IMR-90 (cell line): ENCODE measurements around the gene MRPL38. TPM values are rescaled to one million over a fixed set of nuclear protein-coding genes. Genes with fewer than 3 reads are reported as not detected.

Experiments used
- ATAC-seq: fragments of 200-7000 bp; cut with Tn5 transposase; 2 replicates; pipeline ENCODE4 v1.9.1; 2020; ENCODE audit warnings: low read depth, mild to moderate bottlenecking, moderate library complexity
- BruUV-seq: library from RNA; stranded (reverse); fragments of 400-500 nt; replicated peaks from 2 replicates; lab custom pipeline; 2021; lab: Mats Ljungman, UMichigan
- CTCF ChIA-PET: fragments of 300-600 bp; formaldehyde crosslinking; extraction: SDS; loops from one replicate; lab custom pipeline; 2021; ENCODE audit warnings: antibody characterized with exemption; lab: Yijun Ruan, JAX
- POLR2A ChIA-PET: fragments of 300-600 bp; sonication (Branson Sonifier 250); formaldehyde crosslinking; loops from one replicate; lab custom pipeline; 2022; ENCODE audit warnings: antibody characterized with exemption; ENCODE audit not compliant: unreplicated experiment; lab: Charles Lee
- DNase-seq: peaks from one replicate; pipeline ENCODE4 v3.0.0; 2013
- H2AFZ ChIP-seq: replicated peaks from 2 replicates; pipeline ENCODE3; 2013; ENCODE audit warnings: low read length, mild to moderate bottlenecking; ENCODE audit not compliant: poor library complexity
- H2AK5ac ChIP-seq: 2 replicates; pipeline ENCODE4 v1.6.1; 2013; ENCODE audit warnings: low read depth, low read length, inconsistent platforms
- H2AK9ac ChIP-seq: replicated peaks from 2 replicates; pipeline ENCODE3; 2013; ENCODE audit warnings: mild to moderate bottlenecking, low read depth, low read length, moderate library complexity; ENCODE audit not compliant: poor library complexity
- H2BK120ac ChIP-seq: 2 replicates; pipeline ENCODE4 v1.6.1; 2013; ENCODE audit warnings: low read depth, low read length, inconsistent platforms
- H2BK15ac ChIP-seq: 3 replicates; pipeline ENCODE4 v1.6.1; 2013; ENCODE audit warnings: low read depth, low read length, inconsistent platforms
- H2BK20ac ChIP-seq: 2 replicates; pipeline ENCODE4 v1.6.1; 2013; ENCODE audit warnings: low read depth, mild to moderate bottlenecking, inconsistent platforms, low read length, moderate library complexity
- H2BK5ac ChIP-seq: 2 replicates; pipeline ENCODE4 v1.6.1; 2013; ENCODE audit warnings: mild to moderate bottlenecking, low read depth, low read length, inconsistent platforms; ENCODE audit not compliant: poor library complexity, severe bottlenecking
- H3K14ac ChIP-seq: replicated peaks from 2 replicates; pipeline ENCODE4 v1.6.1; 2013; ENCODE audit warnings: low read depth, low read length, inconsistent platforms
- H3K18ac ChIP-seq: 2 replicates; pipeline ENCODE4 v1.6.1; 2013; ENCODE audit warnings: low read depth, low read length, control low read depth
- H3K23ac ChIP-seq: 2 replicates; pipeline ENCODE4 v1.6.1; 2013; ENCODE audit warnings: low read depth, low read length, inconsistent platforms
- H3K27ac ChIP-seq: 2 replicates; pipeline ENCODE4 v1.5.1; 2013; ENCODE audit warnings: mild to moderate bottlenecking, control low read depth, low read length; ENCODE audit not compliant: insufficient read depth
- H3K27me3 ChIP-seq: 2 replicates; pipeline ENCODE4 v1.6.1; 2013; ENCODE audit warnings: low read length; ENCODE audit not compliant: control insufficient read depth, insufficient read depth
- H3K36me3 ChIP-seq: 2 replicates; pipeline ENCODE4 v1.6.1; 2013; ENCODE audit warnings: low read length, mixed read lengths; ENCODE audit not compliant: control insufficient read depth, insufficient read depth
- H3K4ac ChIP-seq: 2 replicates; pipeline ENCODE4 v1.6.1; 2013; ENCODE audit warnings: low read depth, low read length, inconsistent platforms
- H3K4me1 ChIP-seq: 2 replicates; pipeline ENCODE4 v1.6.1; 2013; ENCODE audit warnings: low read length, mixed read lengths; ENCODE audit not compliant: control insufficient read depth, insufficient read depth
- H3K4me2 ChIP-seq: 2 replicates; pipeline ENCODE4 v1.6.1; 2013; ENCODE audit warnings: low read depth, mild to moderate bottlenecking, control low read depth, low read length, moderate library complexity
- H3K4me3 ChIP-seq: 2 replicates; pipeline ENCODE4 v1.5.1; 2013; ENCODE audit warnings: low read depth, mild to moderate bottlenecking, control low read depth, low read length, moderate library complexity; ENCODE audit not compliant: insufficient read depth
- H3K56ac ChIP-seq: 2 replicates; pipeline ENCODE4 v1.6.1; 2013; ENCODE audit warnings: low read length, inconsistent platforms; ENCODE audit not compliant: insufficient read depth; ENCODE audit errors: extremely low read depth
- H3K79me1 ChIP-seq, 2 experiments: 2 replicates each; pipeline ENCODE4 v1.6.1; 2013; ENCODE audit warnings: low read length in 2 of 2, inconsistent platforms in 1 of 2, low read depth in 1 of 2
- H3K9ac ChIP-seq: 2 replicates; pipeline ENCODE4 v1.6.1; 2013; ENCODE audit warnings: low read depth, low read length, control low read depth
- H3K9me1 ChIP-seq: 2 replicates; pipeline ENCODE4 v1.6.1; 2013; ENCODE audit warnings: low read length, inconsistent platforms; ENCODE audit not compliant: insufficient read depth
- H3K9me3 ChIP-seq: 2 replicates; pipeline ENCODE4 v1.6.1; 2013; ENCODE audit warnings: low read length; ENCODE audit not compliant: control insufficient read depth, insufficient read depth
- H4K20me1 ChIP-seq: 2 replicates; pipeline ENCODE4 v1.6.1; 2013; ENCODE audit warnings: low read length, inconsistent platforms; ENCODE audit not compliant: insufficient read depth
- H4K5ac ChIP-seq: 2 replicates; pipeline ENCODE4 v1.6.1; 2013; ENCODE audit warnings: mild to moderate bottlenecking, low read depth, low read length, control low read depth
- H4K8ac ChIP-seq, 2 experiments: 2 replicates each; pipeline ENCODE4 v1.6.1; 2013; ENCODE audit warnings: low read depth in 2 of 2, low read length in 2 of 2, control low read depth in 1 of 2, inconsistent platforms in 1 of 2
- H4K91ac ChIP-seq: 2 replicates; pipeline ENCODE4 v1.6.1; 2013; ENCODE audit warnings: low read depth, low read length, inconsistent platforms; ENCODE audit not compliant: insufficient read depth
- BHLHE40 ChIP-seq: fragments of 150-350 bp; IDR thresholded peaks from 2 replicates; pipeline ENCODE4 v1.6.1; 2016; ENCODE audit warnings: mild to moderate bottlenecking, low read depth, low read length
- CHD1 ChIP-seq: IDR thresholded peaks from 2 replicates; pipeline ENCODE4 v1.6.1; 2012; ENCODE audit warnings: low read depth, low read length, improper control_type of control experiment
- CTCF ChIP-seq: conservative IDR thresholded peaks from 2 replicates; pipeline ENCODE4 v1.5.1; 2012; ENCODE audit warnings: mild to moderate bottlenecking, low read depth, low read length, improper control_type of control experiment
- MAFK ChIP-seq: IDR thresholded peaks from 2 replicates; pipeline ENCODE4 v1.6.1; 2012; ENCODE audit warnings: low read depth, low read length, improper control_type of control experiment
- MAZ ChIP-seq: IDR thresholded peaks from 2 replicates; pipeline ENCODE4 v1.6.1; 2012; ENCODE audit warnings: low read depth, mild to moderate bottlenecking, low read length, improper control_type of control experiment, moderate library complexity, borderline replicate concordance
- MXI1 ChIP-seq: IDR thresholded peaks from 2 replicates; pipeline ENCODE4 v1.6.1; 2012; ENCODE audit warnings: low read depth, mild to moderate bottlenecking, low read length, moderate library complexity, borderline replicate concordance
- NFE2L2 ChIP-seq: fragments of 150-350 bp; IDR thresholded peaks from 2 replicates; pipeline ENCODE4 v1.6.1; 2016; ENCODE audit warnings: low read depth, mild to moderate bottlenecking, low read length
- POLR2A ChIP-seq: IDR thresholded peaks from 2 replicates; pipeline ENCODE4 v1.6.1; 2012; ENCODE audit warnings: mild to moderate bottlenecking, low read depth, low read length
- RAD21 ChIP-seq: IDR thresholded peaks from 2 replicates; pipeline ENCODE4 v1.6.1; 2012; ENCODE audit warnings: low read length, improper control_type of control experiment
- RCOR1 ChIP-seq: IDR thresholded peaks from 2 replicates; pipeline ENCODE4 v1.6.1; 2012; ENCODE audit warnings: mild to moderate bottlenecking, low read length, improper control_type of control experiment; ENCODE audit not compliant: insufficient replicate concordance
- RFX5 ChIP-seq: IDR thresholded peaks from 2 replicates; pipeline ENCODE4 v1.8.0; 2012; ENCODE audit warnings: low read depth, mild to moderate bottlenecking, low read length, moderate library complexity
- SMC3 ChIP-seq: fragments of 150-350 bp; IDR thresholded peaks from 2 replicates; pipeline ENCODE4 v1.6.1; 2016; ENCODE audit warnings: low read depth, mild to moderate bottlenecking, antibody characterized with exemption, low read length, moderate library complexity
- USF2 ChIP-seq: fragments of 150-350 bp; IDR thresholded peaks from 2 replicates; pipeline ENCODE4 v1.6.1; 2017; ENCODE audit warnings: mild to moderate bottlenecking, antibody characterized with exemption, low read length, low read depth
- WGBS, 2 experiments: methylation state at CpG; one replicate each; pipeline versions ENCODE4 v1.1.5 to v1.1.7; 2013; ENCODE audit warnings: missing lambda C conversion rate in 2 of 2; ENCODE audit not compliant: insufficient read length in 1 of 2; ENCODE audit errors: extremely low coverage in 2 of 2; 5-methylcytosine and 5-hydroxymethylcytosine counted together
- dilution Hi-C: fragments of 300-500 bp; cut with HindIII; formaldehyde crosslinking; loops from one replicate; pipeline ENCODE4 v1.14.3; 2018; ENCODE audit warnings: low sequenced_read_pairs; ENCODE audit not compliant: unreplicated experiment
- in situ Hi-C: fragments of 300-500 bp; cut with MboI; formaldehyde crosslinking; loops from 3 replicates; pipeline ENCODE4 v1.14.3; 2019; ENCODE audit warnings: low sequenced_read_pairs, inconsistent platforms, mixed read lengths
- intact Hi-C: fragments of 100-400 bp; cut with micrococcal nuclease; formaldehyde crosslinking; loops from 2 replicates; pipeline ENCODE4 v1.10.0; 2022
- polyA plus RNA-seq, 3 experiments: library from polyadenylated mRNA; depleted of rRNA; stranded (reverse); fragments of >200 nt; gene quantifications; 2 replicates each; pipeline ENCODE4 v1.2.3, GENCODE V29; 2012; ENCODE audit warnings: low replicate concordance in 1 of 3
- total RNA-seq: library from RNA; depleted of rRNA; stranded (reverse); fragments of >200 nt; gene quantifications from 2 replicates; pipeline ENCODE4 v1.2.3, GENCODE V29; 2012
- TF ChIP-seq, protein P1 (sequence below): fragments of 150-350 bp; IDR thresholded peaks from 2 replicates; pipeline ENCODE4 v1.6.1; 2016; ENCODE audit warnings: low read depth, mild to moderate bottlenecking, low read length, moderate library complexity, borderline replicate concordance

MRPL38 gene
- total and polyA plus RNA-seq, 2 of the 4 experiments (the other 2 are of a cell fraction): 13.3 to 42.5 TPM

GRCh38 chr17:75920045-75920560, 15.4 kb upstream of the MRPL38 start:
- ATAC-seq: no peak
- dilution Hi-C loops: no loop called here
- Histone ChIP-seq H3K79me1 (no peaks in the 10 kb centered on the region), H3K9ac (no peak overlapping the region), H3K4me3 (no peak overlapping the region), H3K9me3 (no peaks in the 10 kb centered on the region), H4K8ac (no peak overlapping the region), H3K23ac (no peak overlapping the region), H3K14ac (no peak overlapping the region), H3K18ac (no peak overlapping the region), H4K91ac (no peak overlapping the region), H3K27ac (no peak overlapping the region), H2BK15ac (no peak overlapping the region), H4K20me1 (no peaks in the 10 kb centered on the region; the same call in 1 of the 2 replicates), H2AK9ac (no peak overlapping the region), H3K4me1 (no peaks in the 10 kb centered on the region), H3K36me3 (peaks cover 14% of the 10 kb centered on the region), H3K4me2 (no peak overlapping the region), H3K4ac (no peak overlapping the region), H2BK120ac (no peak overlapping the region), H3K56ac (no peak overlapping the region), H4K5ac (no peak overlapping the region), H2BK5ac (no peak overlapping the region), H2BK20ac (no peak overlapping the region), H3K9me1 (no peaks in the 10 kb centered on the region; the same call in 1 of the 2 replicates), H3K27me3 (no peaks in the 10 kb centered on the region), H2AFZ (no peak overlapping the region), H2AK5ac (no peak overlapping the region)
- TF ChIP-seq RCOR1: no peak
- no peak for TF ChIP-seq MAFK
- TF ChIP-seq CTCF: no peak
- no peak for TF ChIP-seq BHLHE40
- TF ChIP-seq SMC3: no peak
- TF ChIP-seq RFX5: no peak
- TF ChIP-seq USF2: no peak
- TF ChIP-seq MXI1: no peak
- no peak for TF ChIP-seq MAZ
- TF ChIP-seq RAD21: no peak
- TF ChIP-seq, protein P1, sequence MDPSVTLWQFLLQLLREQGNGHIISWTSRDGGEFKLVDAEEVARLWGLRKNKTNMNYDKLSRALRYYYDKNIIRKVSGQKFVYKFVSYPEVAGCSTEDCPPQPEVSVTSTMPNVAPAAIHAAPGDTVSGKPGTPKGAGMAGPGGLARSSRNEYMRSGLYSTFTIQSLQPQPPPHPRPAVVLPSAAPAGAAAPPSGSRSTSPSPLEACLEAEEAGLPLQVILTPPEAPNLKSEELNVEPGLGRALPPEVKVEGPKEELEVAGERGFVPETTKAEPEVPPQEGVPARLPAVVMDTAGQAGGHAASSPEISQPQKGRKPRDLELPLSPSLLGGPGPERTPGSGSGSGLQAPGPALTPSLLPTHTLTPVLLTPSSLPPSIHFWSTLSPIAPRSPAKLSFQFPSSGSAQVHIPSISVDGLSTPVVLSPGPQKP: no peak
- TF ChIP-seq POLR2A: no peak
- TF ChIP-seq NFE2L2: no peak
- no peak for TF ChIP-seq CHD1
- in situ Hi-C loops: no loop called here
- DNase-seq: no peak
- intact Hi-C loops: no loop called here
- no TSS peak for BruUV-seq
- CTCF ChIA-PET: no interaction called here
- WGBS, 2 experiments: 71% methylated on average over 3 of the region's 11 CpGs; no CpG with 5 or more reads in 1 of the 2 experiments
- POLR2A ChIA-PET: no interaction called here
